Loucy (cell line): ENCODE data around the gene ZNF135.

Source experiments
- H2AFZ ChIP-seq: fragments of 200-600 bp; sonication (generic); 2 replicates; pipeline ENCODE4 v1.6.0; 2016; ENCODE audit warnings: antibody characterized with exemption, mild to moderate bottlenecking, low read length, moderate library complexity
- H3F3A ChIP-seq: fragments of 200-600 bp; 2 replicates; pipeline ENCODE4 v1.6.0; 2016; ENCODE audit warnings: antibody characterized with exemption, low read depth, mild to moderate bottlenecking
- H3K27me3 ChIP-seq: fragments of 200-600 bp; sonication (generic); 2 replicates; pipeline ENCODE4 v1.6.1; 2014; ENCODE audit warnings: low read length, mild to moderate bottlenecking; ENCODE audit not compliant: insufficient read depth, poor library complexity, severe bottlenecking
- H3K36me3 ChIP-seq: fragments of 200-600 bp; sonication (generic); 2 replicates; pipeline ENCODE4 v1.6.1; 2016; ENCODE audit warnings: low read length; ENCODE audit not compliant: insufficient read depth
- H3K4me1 ChIP-seq: fragments of 200-600 bp; sonication (generic); 2 replicates; pipeline ENCODE4 v1.5.1; 2014; ENCODE audit warnings: low read length, mild to moderate bottlenecking; ENCODE audit not compliant: insufficient read depth, poor library complexity, severe bottlenecking
- H3K4me2 ChIP-seq: fragments of 200-600 bp; sonication (generic); 2 replicates; pipeline ENCODE4 v1.6.0; 2014; ENCODE audit warnings: antibody characterized with exemption, low read length, low read depth, mild to moderate bottlenecking; ENCODE audit not compliant: poor library complexity, severe bottlenecking
- H3K4me3 ChIP-seq: fragments of 200-600 bp; sonication (generic); 2 replicates; pipeline ENCODE4 v1.5.1; 2014; ENCODE audit warnings: low read length, mild to moderate bottlenecking, mixed read lengths; ENCODE audit not compliant: poor library complexity, severe bottlenecking
- H3K79me2 ChIP-seq: fragments of 200-600 bp; sonication (generic); 2 replicates; pipeline ENCODE4 v1.6.1; 2014; ENCODE audit warnings: low read length; ENCODE audit not compliant: insufficient read depth
- H3K9ac ChIP-seq: fragments of 200-600 bp; sonication (generic); 2 replicates; pipeline ENCODE4 v1.6.0; 2014; ENCODE audit warnings: mild to moderate bottlenecking, low read depth, low read length, moderate library complexity; ENCODE audit not compliant: poor library complexity, severe bottlenecking
- H3K9me2 ChIP-seq: fragments of 200-600 bp; sonication (generic); replicated peaks from 2 replicates; pipeline ENCODE4 v1.6.1; 2016; ENCODE audit warnings: low read depth, low read length, mixed read lengths
- H3K9me3 ChIP-seq: fragments of 200-600 bp; sonication (generic); 2 replicates; pipeline ENCODE4 v1.6.1; 2014; ENCODE audit warnings: mild to moderate bottlenecking, antibody characterized with exemption, low read length, low read depth; ENCODE audit not compliant: insufficient read depth
- H4K20me1 ChIP-seq: fragments of 200-600 bp; sonication (generic); 2 replicates; pipeline ENCODE4 v1.6.0; 2014; ENCODE audit warnings: antibody characterized with exemption, low read length, mild to moderate bottlenecking; ENCODE audit not compliant: insufficient read depth, poor library complexity, severe bottlenecking
- EZH2phosphoT487 ChIP-seq: fragments of 200-600 bp; IDR thresholded peaks from 2 replicates; pipeline ENCODE4 v1.6.1; 2018; ENCODE audit warnings: antibody characterized with exemption, mild to moderate bottlenecking, moderate library complexity, borderline replicate concordance
- TF ChIP-seq, protein P1 (sequence below): fragments of 200-600 bp; sonication (generic); conservative IDR thresholded peaks from 2 replicates; pipeline ENCODE4 v1.5.1; 2014; ENCODE audit warnings: mild to moderate bottlenecking, antibody characterized with exemption, low read length

The ZNF135 gene

DNA sequence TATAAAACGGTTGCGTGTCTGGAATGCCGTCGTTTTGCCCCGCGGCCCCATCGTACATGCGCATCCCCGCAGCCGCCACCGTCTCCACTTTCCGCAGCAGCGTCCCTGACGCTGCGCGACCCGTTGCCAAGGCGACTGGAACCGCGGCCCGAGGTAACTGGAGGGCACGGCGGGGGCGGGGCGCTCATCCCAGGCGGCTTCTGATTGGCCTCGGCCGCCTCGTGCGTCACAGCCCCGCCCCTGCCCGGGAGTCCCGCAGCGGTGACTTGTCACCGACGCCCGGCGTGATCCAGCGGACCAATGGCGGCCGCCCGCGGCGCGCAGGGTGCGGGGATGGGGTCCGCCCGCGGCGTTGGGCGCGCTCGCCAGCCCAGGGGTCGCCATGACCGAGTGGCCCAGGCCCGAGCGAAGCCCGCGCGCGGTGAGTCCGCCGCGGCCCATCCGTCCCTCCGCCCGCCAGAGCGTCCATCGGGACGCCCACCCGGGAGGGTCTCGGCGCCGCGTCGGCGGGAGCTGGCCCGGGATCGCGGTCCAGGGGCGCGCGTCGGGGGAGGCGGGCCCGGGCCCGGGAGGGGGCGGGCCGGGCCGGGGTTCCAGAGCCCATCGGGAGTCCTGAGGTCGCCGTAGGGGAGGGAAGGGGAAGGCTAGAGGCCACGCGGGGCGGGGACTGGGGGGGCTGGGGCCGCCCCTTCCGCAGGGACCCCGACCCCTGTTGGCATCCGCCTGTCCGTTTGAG is 25.2 kb upstream of the ZNF135 start, which contains the start of gene ZSCAN1:
Gene ZSCAN1, plus strand, starts transcription at position 285 of the 736 bp plus-strand sequence. CDS start 3,812 bp downstream, outside the sequence.
- H3F3A ChIP-seq, result no peaks in the 10 kb centered on the region
- TF ChIP-seq, protein P1, sequence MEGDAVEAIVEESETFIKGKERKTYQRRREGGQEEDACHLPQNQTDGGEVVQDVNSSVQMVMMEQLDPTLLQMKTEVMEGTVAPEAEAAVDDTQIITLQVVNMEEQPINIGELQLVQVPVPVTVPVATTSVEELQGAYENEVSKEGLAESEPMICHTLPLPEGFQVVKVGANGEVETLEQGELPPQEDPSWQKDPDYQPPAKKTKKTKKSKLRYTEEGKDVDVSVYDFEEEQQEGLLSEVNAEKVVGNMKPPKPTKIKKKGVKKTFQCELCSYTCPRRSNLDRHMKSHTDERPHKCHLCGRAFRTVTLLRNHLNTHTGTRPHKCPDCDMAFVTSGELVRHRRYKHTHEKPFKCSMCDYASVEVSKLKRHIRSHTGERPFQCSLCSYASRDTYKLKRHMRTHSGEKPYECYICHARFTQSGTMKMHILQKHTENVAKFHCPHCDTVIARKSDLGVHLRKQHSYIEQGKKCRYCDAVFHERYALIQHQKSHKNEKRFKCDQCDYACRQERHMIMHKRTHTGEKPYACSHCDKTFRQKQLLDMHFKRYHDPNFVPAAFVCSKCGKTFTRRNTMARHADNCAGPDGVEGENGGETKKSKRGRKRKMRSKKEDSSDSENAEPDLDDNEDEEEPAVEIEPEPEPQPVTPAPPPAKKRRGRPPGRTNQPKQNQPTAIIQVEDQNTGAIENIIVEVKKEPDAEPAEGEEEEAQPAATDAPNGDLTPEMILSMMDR, result no peak
- no peak for TF ChIP-seq EZH2phosphoT487
- H3K9me2 ChIP-seq, result no peaks in the 10 kb centered on the region
- H3K4me1 ChIP-seq, result no peaks in the 10 kb centered on the region
- no peaks in the 10 kb centered on the region for H4K20me1 ChIP-seq
- H3K9me3 ChIP-seq, result peaks cover 14% of the 10 kb centered on the region; the same call in 1 of the 2 replicates
- H3K4me2 ChIP-seq, result no peak within 1 kb of the TSS
- H3K27me3 ChIP-seq, result no peaks in the 10 kb centered on the region
- H3K4me3 ChIP-seq, result no peak within 1 kb of the TSS
- H3K9ac ChIP-seq, result no peak within 1 kb of the TSS
- no peaks in the 10 kb centered on the region for H3K79me2 ChIP-seq
- no peak within 1 kb of the TSS for H2AFZ ChIP-seq
- no peaks in the 10 kb centered on the region for H3K36me3 ChIP-seq

DNA sequence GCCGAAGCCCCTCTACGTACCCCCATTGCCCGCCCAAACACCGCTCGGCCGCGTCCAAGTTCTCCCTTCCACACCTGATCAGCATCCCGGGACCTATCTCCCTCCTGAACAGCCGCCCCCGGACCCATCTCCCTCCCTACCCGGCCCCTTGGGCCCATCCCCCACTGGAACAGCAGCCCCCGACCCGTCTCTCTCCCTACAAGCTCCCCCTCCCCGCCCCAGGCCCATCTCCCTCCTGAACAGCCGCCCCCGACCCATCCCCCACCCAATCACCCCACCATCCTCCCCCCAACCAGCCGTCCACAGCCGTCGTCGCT is 24.6 kb upstream of the ZNF135 start:
- no peaks in the 10 kb centered on the region for H3K4me1 ChIP-seq
- no peak overlapping the region for H3K9ac ChIP-seq
- H3K4me2 ChIP-seq, result no peak overlapping the region
- H3K79me2 ChIP-seq, result no peaks in the 10 kb centered on the region
- H3K9me3 ChIP-seq, result peaks cover 10% of the 10 kb centered on the region; the same call in 1 of the 2 replicates
- H2AFZ ChIP-seq, result no peak overlapping the region
- H3K27me3 ChIP-seq, result no peaks in the 10 kb centered on the region
- no peaks in the 10 kb centered on the region for H3K9me2 ChIP-seq
- H3K36me3 ChIP-seq, result no peaks in the 10 kb centered on the region
- no peak for TF ChIP-seq EZH2phosphoT487
- TF ChIP-seq, protein P1, result no peak
- H3F3A ChIP-seq, result no peaks in the 10 kb centered on the region
- no peaks in the 10 kb centered on the region for H4K20me1 ChIP-seq
- H3K4me3 ChIP-seq, result no peak overlapping the region

DNA sequence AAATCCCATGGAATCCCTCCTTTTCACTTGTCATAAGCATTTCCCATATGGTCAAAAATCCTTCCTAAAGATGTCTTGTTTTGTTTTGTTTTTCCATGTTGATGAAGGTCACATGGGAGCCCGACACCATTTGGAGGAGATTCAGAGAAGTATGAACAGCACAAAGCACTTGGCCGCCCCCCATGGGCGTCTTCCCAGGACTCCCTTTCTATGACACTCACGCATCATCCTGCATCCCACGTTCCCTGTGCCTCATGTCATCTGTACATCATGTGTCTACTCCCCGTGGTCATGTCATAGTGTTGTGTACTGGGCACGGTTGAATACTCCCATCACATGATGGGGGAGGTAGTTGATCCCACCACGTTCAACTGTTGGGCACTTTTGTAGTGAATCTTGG is 23.2 kb upstream of the ZNF135 start:
- no peaks in the 10 kb centered on the region for H3K27me3 ChIP-seq
- peaks cover 17% of the 10 kb centered on the region; the same call in 1 of the 2 replicates for H3K9me3 ChIP-seq
- H3F3A ChIP-seq, result no peaks in the 10 kb centered on the region
- no peaks in the 10 kb centered on the region for H3K36me3 ChIP-seq
- no peaks in the 10 kb centered on the region for H3K79me2 ChIP-seq
- no peaks in the 10 kb centered on the region for H3K9me2 ChIP-seq
- no peaks in the 10 kb centered on the region for H3K4me1 ChIP-seq
- H3K9ac ChIP-seq, result no peak overlapping the region
- H3K4me3 ChIP-seq, result no peak overlapping the region
- H2AFZ ChIP-seq, result no peak overlapping the region
- no peaks in the 10 kb centered on the region for H4K20me1 ChIP-seq
- no peak overlapping the region for H3K4me2 ChIP-seq
- TF ChIP-seq, protein P1, result no peak
- no peak for TF ChIP-seq EZH2phosphoT487
